K562 (cell line): ENCODE results near the gene JPH4. TPM values are rescaled to one million over a fixed set of nuclear protein-coding genes. Genes with fewer than 3 reads are reported as not detected.
A peak's percentile ranks its signal among the peaks of the same experiment; 100 is the strongest.

Experiments
- ETV1 ChIP-seq: fragments of 450-650 bp; conservative IDR thresholded peaks from 2 replicates; pipeline ENCODE4 v1.6.1; 2016; ENCODE audit warnings: missing genetic modification characterization, control low read depth, low read depth, missing compliant biosample characterization
- LARP7 ChIP-seq: fragments of 450-650 bp; IDR thresholded peaks from 2 replicates; pipeline ENCODE4 v1.6.1; 2016
- NR2C1 ChIP-seq, 2 experiments: fragments of 450-650 bp; IDR thresholded peaks; 2 replicates each; pipeline ENCODE4 v1.6.1; 2017; ENCODE audit warnings: mild to moderate bottlenecking in 2 of 2, antibody characterized with exemption in 1 of 2, inconsistent platforms in 1 of 2, missing compliant biosample characterization in 1 of 2, missing genetic modification characterization in 1 of 2
- PCBP1 ChIP-seq: fragments of 200-400 bp; formaldehyde crosslinking; IDR thresholded peaks from 2 replicates; pipeline ENCODE4 v1.6.1; 2018; ENCODE audit warnings: mild to moderate bottlenecking, low read depth, low read length; ENCODE audit not compliant: poor library complexity, severe bottlenecking
- PHB ChIP-seq: fragments of 250-450 bp; sonication (Bioruptor Pico); IDR thresholded peaks from 2 replicates; pipeline ENCODE4 v1.5.0; 2021
- POLR2G ChIP-seq: fragments of 200-400 bp; formaldehyde crosslinking; IDR thresholded peaks from 2 replicates; pipeline ENCODE4 v1.6.1; 2017; ENCODE audit warnings: low read depth, mild to moderate bottlenecking, antibody characterized with exemption, low read length, moderate library complexity
- SIRT6 ChIP-seq: IDR thresholded peaks from one replicate; pipeline ENCODE4 v1.6.1; 2012; ENCODE audit warnings: low read depth, mild to moderate bottlenecking, control low read depth, inconsistent platforms, low read length, moderate library complexity
- ZEB2 ChIP-seq: fragments of 450-650 bp; IDR thresholded peaks from 2 replicates; pipeline ENCODE4 v1.6.1; 2016
- ZNF347 ChIP-seq: fragments of 450-650 bp; formaldehyde crosslinking; IDR thresholded peaks from 2 replicates; pipeline ENCODE4 v1.4.0; 2020; ENCODE audit warnings: low read depth, mild to moderate bottlenecking, moderate library complexity
- polyA plus RNA-seq, 8 experiments: library from polyadenylated mRNA; depleted of rRNA in 4 of 8; stranded (reverse) in 5 of 8; unstranded in 3 of 8; fragments of >200 nt; fragmentation: Nextera tagmentation in 2 of 8; fragmentation: Illumina TruSeq in 1 of 8; extraction: Ambion mirVana in 2 of 8; extraction: Trizol in 1 of 8; gene quantifications; 2 replicates each; pipeline versions ENCODE4 v1.2.1 to v1.2.3, GENCODE V29; 2011 to 2014; ENCODE audit warnings: inconsistent platforms in 1 of 8, missing spikeins in 1 of 8
- total RNA-seq, 7 experiments: library from RNA; depleted of rRNA in 6 of 7; stranded (reverse); fragments of >200 nt in 6 of 7; fragmentation: Illumina TruSeq in 2 of 7; extraction: Trizol in 2 of 7; gene quantifications; 2 replicates each; pipeline versions ENCODE4 v1.2.1 to v1.2.3, GENCODE V29; 2011 to 2021; ENCODE audit warnings: low replicate concordance in 1 of 7
- TF ChIP-seq, protein P1 (sequence below), 2 experiments: fragments of 450-650 bp; IDR thresholded peaks; 2 replicates each; pipeline ENCODE4 v1.6.1; 2016; ENCODE audit warnings: mild to moderate bottlenecking in 2 of 2, borderline replicate concordance in 1 of 2, low read depth in 1 of 2, moderate library complexity in 1 of 2
- TF ChIP-seq, protein P2 (sequence below), 2 experiments: fragments of 450-650 bp; conservative IDR thresholded peaks; 2 replicates each; pipeline ENCODE4 v1.6.1; 2017; ENCODE audit warnings: mild to moderate bottlenecking in 2 of 2, moderate library complexity in 2 of 2
- TF ChIP-seq, protein P3 (sequence below): sonication (generic); formaldehyde crosslinking; IDR thresholded peaks from 2 replicates; pipeline ENCODE4 v1.4.0; 2020; ENCODE audit warnings: mild to moderate bottlenecking, missing genetic modification reagents
- TF ChIP-seq, protein P4 (sequence below): fragments of 250-450 bp; sonication (Bioruptor Pico); IDR thresholded peaks from 2 replicates; pipeline ENCODE4 v1.4.0; 2020; ENCODE audit warnings: mild to moderate bottlenecking

JPH4 gene
- total and polyA plus RNA-seq, 9 of the 15 experiments (the other 6 are each of a cell fraction or from before 2014, with no cell fraction given), result 0.04 to 0.13 (median 0.06) TPM; not detected in 5

DNA sequence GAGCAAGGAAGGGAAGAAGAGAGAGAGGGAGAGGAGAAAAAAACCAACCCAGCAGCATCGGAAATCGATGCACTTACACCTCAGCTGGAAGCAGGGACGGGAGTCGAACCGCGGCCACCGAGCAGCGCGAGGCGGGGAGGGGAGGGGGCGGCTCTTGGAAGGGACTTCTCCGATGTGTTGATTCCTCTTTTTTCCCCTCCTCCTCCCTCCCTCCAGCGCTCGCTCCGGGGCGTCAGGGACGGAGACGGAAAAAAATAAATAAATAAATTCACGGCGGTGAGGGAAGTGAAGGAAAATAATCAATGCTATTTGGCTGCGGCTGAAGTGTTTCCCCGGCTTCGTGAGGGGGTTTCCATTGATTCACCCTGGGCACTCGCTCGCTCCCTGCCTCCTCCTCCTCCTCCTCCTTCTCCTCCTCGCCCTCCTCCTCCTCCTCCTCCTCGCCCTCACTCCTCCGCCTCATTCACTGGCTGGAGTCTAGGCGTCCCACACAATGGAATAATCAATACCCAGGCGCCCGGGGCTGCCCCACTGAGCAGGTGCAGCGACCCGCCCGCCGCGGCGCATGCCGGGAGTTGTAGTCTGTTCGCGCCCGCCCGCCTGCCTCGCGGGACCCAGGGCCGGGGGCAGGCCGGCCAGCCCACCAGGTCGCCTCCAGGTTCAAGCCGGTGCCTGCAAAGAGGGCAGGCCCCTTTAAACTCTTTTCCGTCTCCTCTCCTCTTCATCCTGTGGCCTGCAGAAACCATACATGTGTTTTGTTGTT lies 27.1 kb downstream of the JPH4 start, which contains the start of gene ZFHX2 (continued):
- TF ChIP-seq, protein P1, sequence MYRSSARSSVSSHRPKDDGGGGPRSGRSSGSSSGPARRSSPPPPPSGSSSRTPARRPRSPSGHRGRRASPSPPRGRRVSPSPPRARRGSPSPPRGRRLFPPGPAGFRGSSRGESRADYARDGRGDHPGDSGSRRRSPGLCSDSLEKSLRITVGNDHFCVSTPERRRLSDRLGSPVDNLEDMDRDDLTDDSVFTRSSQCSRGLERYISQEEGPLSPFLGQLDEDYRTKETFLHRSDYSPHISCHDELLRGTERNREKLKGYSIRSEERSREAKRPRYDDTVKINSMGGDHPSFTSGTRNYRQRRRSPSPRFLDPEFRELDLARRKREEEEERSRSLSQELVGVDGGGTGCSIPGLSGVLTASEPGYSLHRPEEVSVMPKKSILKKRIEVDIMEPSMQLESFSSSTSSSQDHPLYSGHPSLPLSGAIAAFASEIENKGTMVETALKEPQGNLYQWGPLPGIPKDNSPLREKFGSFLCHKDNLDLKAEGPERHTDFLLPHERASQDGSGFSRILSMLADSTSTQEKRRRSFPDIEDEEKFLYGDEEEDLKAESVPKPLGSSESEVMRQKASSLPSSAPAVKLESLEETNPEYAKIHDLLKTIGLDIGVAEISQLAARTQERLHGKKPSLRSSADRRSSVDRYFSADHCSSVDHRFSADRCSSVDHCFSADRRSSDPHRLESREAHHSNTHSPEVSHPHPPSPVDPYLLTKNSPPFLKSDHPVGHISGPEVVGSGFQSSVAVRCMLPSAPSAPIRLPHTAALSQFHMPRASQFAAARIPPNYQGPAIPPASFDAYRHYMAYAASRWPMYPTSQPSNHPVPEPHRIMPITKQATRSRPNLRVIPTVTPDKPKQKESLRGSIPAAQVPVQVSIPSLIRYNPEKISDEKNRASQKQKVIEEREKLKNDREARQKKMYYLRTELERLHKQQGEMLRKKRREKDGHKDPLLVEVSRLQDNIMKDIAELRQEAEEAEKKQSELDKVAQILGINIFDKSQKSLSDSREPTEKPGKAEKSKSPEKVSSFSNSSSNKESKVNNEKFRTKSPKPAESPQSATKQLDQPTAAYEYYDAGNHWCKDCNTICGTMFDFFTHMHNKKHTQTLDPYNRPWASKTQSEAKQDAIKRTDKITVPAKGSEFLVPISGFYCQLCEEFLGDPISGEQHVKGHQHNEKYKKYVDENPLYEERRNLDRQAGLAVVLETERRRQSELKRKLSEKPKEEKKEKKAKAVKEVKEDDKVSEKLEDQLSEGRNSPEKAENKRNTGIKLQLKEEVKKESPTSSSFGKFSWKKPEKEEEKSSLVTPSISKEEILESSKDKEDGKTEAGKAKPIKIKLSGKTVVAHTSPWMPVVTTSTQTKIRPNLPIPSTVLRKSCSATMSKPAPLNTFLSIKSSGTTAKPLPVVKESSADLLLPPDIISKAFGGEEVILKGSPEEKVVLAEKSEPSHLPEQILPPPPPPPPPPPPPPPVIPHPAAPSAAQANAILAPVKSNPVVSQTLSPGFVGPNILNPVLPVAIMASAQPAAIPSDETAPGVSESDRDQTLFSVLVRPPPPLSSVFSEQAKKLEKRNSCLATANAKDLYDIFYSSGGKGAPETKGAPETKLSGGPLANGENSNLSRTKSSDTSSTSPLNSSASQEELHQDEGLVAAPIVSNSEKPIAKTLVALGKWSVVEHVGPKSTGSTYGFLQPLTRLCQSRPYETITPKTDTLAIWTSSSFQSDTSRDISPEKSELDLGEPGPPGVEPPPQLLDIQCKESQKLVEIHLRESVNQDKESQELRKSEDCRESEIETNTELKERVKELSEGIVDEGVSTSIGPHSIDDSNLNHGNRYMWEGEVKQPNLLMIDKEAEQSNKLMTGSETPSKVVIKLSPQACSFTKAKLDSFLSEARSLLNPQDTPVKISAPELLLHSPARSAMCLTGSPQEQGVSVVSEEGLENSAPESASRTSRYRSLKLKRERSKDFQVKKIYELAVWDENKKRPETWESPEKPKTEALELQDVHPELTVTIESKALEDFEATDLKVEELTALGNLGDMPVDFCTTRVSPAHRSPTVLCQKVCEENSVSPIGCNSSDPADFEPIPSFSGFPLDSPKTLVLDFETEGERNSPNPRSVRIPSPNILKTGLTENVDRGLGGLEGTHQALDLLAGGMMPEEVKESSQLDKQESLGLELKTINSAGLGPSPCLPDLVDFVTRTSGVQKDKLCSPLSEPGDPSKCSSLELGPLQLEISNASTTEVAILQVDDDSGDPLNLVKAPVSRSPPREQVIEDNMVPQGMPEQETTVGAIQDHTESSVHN (IDR thresholded peaks at IDR 0.05; ENCODE audit: borderline replicate concordance in 1 of 2, low read depth in 1 of 2), result no peak
- TF ChIP-seq ZEB2, result no peak
- TF ChIP-seq PHB (CRISPR knock-in tag), result no peak
- TF ChIP-seq ETV1 (tag), result no peak
- TF ChIP-seq NR2C1 (IDR thresholded peaks at IDR 0.05), result no peak; the same call in 1 of the 2 replicates
- peak; percentile 62; the same call in 1 of the 2 replicates for TF ChIP-seq NR2C1 (tag; IDR thresholded peaks at IDR 0.05)
- TF ChIP-seq PCBP1, result peak; percentile 50
- TF ChIP-seq, protein P2, sequence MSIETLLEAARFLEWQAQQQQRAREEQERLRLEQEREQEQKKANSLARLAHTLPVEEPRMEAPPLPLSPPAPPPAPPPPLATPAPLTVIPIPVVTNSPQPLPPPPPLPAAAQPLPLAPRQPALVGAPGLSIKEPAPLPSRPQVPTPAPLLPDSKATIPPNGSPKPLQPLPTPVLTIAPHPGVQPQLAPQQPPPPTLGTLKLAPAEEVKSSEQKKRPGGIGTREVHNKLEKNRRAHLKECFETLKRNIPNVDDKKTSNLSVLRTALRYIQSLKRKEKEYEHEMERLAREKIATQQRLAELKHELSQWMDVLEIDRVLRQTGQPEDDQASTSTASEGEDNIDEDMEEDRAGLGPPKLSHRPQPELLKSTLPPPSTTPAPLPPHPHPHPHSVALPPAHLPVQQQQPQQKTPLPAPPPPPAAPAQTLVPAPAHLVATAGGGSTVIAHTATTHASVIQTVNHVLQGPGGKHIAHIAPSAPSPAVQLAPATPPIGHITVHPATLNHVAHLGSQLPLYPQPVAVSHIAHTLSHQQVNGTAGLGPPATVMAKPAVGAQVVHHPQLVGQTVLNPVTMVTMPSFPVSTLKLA (conservative IDR thresholded peaks at IDR 0.05), result peak in 1 of 2 experiments; percentile 17; a peak in 1 of 4 replicates
- no peak for TF ChIP-seq LARP7
- no peak for TF ChIP-seq ZNF347
- TF ChIP-seq, protein P3, sequence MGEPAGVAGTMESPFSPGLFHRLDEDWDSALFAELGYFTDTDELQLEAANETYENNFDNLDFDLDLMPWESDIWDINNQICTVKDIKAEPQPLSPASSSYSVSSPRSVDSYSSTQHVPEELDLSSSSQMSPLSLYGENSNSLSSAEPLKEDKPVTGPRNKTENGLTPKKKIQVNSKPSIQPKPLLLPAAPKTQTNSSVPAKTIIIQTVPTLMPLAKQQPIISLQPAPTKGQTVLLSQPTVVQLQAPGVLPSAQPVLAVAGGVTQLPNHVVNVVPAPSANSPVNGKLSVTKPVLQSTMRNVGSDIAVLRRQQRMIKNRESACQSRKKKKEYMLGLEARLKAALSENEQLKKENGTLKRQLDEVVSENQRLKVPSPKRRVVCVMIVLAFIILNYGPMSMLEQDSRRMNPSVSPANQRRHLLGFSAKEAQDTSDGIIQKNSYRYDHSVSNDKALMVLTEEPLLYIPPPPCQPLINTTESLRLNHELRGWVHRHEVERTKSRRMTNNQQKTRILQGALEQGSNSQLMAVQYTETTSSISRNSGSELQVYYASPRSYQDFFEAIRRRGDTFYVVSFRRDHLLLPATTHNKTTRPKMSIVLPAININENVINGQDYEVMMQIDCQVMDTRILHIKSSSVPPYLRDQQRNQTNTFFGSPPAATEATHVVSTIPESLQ (CRISPR knock-in tag), result no peak
- no peak for TF ChIP-seq SIRT6
- TF ChIP-seq, protein P4, sequence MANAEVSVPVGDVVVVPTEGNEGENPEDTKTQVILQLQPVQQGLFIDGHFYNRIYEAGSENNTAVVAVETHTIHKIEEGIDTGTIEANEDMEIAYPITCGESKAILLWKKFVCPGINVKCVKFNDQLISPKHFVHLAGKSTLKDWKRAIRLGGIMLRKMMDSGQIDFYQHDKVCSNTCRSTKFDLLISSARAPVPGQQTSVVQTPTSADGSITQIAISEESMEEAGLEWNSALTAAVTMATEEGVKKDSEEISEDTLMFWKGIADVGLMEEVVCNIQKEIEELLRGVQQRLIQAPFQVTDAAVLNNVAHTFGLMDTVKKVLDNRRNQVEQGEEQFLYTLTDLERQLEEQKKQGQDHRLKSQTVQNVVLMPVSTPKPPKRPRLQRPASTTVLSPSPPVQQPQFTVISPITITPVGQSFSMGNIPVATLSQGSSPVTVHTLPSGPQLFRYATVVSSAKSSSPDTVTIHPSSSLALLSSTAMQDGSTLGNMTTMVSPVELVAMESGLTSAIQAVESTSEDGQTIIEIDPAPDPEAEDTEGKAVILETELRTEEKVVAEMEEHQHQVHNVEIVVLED (CRISPR knock-in tag), result no peak
- TF ChIP-seq POLR2G, result peak; percentile 65
